ENCODE data around the gene PPP4R3A. TPM values are rescaled to one million over a fixed set of nuclear protein-coding genes. Genes with fewer than 3 reads are reported as not detected.

The PPP4R3A gene
- 10 to 100 TPM; 28.6 to 49.6 TPM for total RNA-seq

DNA sequence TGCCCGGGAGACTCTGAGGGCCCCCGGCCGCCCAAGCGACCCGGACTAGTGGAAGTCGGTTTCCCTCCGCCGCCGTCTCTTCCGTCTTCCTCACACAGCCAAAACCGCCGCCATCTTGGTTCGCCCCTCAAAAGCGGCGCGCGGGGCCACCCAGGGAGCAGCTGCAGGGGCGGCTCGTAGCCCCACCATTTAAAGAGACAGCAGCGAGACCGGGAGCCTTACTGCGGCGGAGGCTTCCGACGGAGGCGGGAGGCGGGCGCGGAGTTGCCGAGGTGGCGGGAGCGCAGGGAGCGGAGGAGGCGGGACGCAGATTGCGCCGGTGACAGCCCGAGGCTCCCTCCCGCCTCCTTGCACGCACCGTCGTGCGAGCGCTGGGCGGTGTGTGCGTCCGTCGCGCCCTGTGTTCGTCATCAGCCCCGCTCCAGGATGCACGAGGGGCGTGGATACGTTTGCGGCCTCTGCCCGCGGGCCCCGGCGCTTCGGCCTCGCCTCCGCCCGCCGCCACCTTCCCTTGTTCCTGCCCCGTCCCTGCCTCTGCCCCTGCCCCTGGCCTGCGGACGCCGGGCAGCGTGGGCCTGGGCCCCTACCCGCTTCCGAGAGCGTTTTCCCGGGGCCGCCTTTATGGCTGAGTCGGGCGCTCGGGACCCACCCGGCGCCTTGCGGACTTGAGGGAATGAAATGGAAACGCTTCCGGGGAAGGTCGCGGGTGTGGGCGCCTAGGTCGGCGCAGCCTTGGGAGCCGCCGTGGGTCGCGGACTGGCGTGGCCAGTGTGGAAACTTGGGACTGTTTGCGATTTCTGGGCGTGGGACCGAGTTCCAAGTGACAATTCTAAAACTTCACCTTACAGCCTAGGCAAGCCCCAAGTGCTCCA lies at the start of gene PPP4R3A:
Gene PPP4R3A (minus strand): TSS at position 140 of the 872 bp plus-strand sequence. CDS start 663 bp downstream, outside the sequence.

GRCh38 chr14:91417120-91417982 lies 92.8 kb downstream of the PPP4R3A start, which contains the start of gene CCDC88C:
TSS of gene CCDC88C (minus strand) at chr14:91417820. CDS start at chr14:91417690, 130 bp downstream.

Small RNAs within 50 kb of the gene (small RNA-seq; reads per million reads assigned to genes)
- gene AL133373.1 = 0 reads per million in 2 donors

Other genes with a start within 250 kb of the PPP4R3A start
- gene CCDC88C, start 92.5 kb downstream of the PPP4R3A start, total RNA-seq = under 1 TPM in 1 of 2 donors, not detected in 1; under 0.01 TPM
- gene CATSPERB, start 221.8 kb upstream of the PPP4R3A start, total RNA-seq = not detected